Activated CD8-positive, alpha-beta T cell treated with anti-CD3 and anti-CD28 coated beads for 36 hours (primary cell): ENCODE measurements around the gene ALKBH4. TPM values are rescaled to one million over a fixed set of nuclear protein-coding genes. Genes with fewer than 3 reads are reported as not detected.

Source experiments
- ATAC-seq: fragments of 200-7000 bp; cut with Tn5 transposase; one replicate; pipeline ENCODE4 v1.10.0; 2021; ENCODE audit warnings: mild to moderate bottlenecking, moderate library complexity
- CTCF ChIA-PET: fragments of 350-600 bp; sonication (Branson Sonifier 250); formaldehyde crosslinking; loops from one replicate; lab custom pipeline; 2021; ENCODE audit warnings: antibody characterized with exemption; lab: Charles Lee
- POLR2A ChIA-PET: fragments of 350-600 bp; sonication (Branson Sonifier 250); formaldehyde crosslinking; loops from one replicate; lab custom pipeline; 2021; ENCODE audit warnings: antibody characterized with exemption; lab: Charles Lee
- DNase-seq: peaks from one replicate; pipeline ENCODE4 v3.0.0-alpha.2; 2020
- H3K27ac Mint-ChIP-seq: one replicate; pipeline ENCODE4 v1.8.0; 2021; ENCODE audit warnings: mild to moderate bottlenecking, mixed read lengths
- H3K27me3 Mint-ChIP-seq: one replicate; pipeline ENCODE4 v1.8.0; 2021; ENCODE audit warnings: mixed read lengths
- H3K36me3 Mint-ChIP-seq: one replicate; pipeline ENCODE4 v1.8.0; 2021; ENCODE audit warnings: low read depth, mixed read lengths
- H3K4me1 Mint-ChIP-seq: one replicate; pipeline ENCODE4 v1.8.0; 2021; ENCODE audit warnings: low read depth, mixed read lengths
- H3K4me3 Mint-ChIP-seq: one replicate; pipeline ENCODE4 v1.8.0; 2021; ENCODE audit warnings: mild to moderate bottlenecking, moderate library complexity, mixed read lengths
- H3K9me3 Mint-ChIP-seq: one replicate; pipeline ENCODE4 v1.8.0; 2021; ENCODE audit warnings: mixed read lengths
- intact Hi-C: fragments of 100-400 bp; cut with micrococcal nuclease; formaldehyde crosslinking; loops from one replicate; pipeline ENCODE4 v1.10.0; 2022
- total RNA-seq, 2 experiments: library from RNA; stranded (reverse); gene quantifications; one replicate each; pipeline ENCODE4 v1.2.3, GENCODE V29; 2021
- TF ChIP-seq, protein P1 (sequence below): fragments of 200-600 bp; IDR thresholded peaks from one replicate; pipeline ENCODE4 v1.8.0; 2022; ENCODE audit warnings: antibody characterized with exemption, mild to moderate bottlenecking

ALKBH4 gene
- total RNA-seq, 2 experiments from 2014 or later: 6.0 to 6.9 TPM

DNA sequence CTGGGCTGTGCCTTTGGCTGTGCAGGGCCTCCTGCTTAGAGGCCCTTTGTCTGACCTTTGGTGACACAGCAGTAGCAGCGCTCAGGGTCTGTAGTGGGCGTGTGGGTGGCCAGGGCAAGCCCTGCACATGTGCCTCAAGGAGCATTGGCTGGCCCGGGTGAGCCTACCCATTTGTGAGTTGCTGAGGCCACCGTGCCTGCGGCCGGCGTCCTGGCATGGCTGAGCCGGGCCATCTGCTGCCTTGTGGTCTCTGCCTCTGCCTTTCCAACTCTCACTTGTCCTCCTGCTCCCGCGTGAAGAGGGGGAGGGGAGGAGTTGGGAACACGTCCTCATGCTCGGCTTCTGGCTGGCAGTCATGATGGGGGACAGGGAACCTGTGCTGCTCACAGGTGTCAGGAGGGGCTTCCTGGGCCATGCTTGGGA lies 40.5 kb downstream of the ALKBH4 start:
- Mint-ChIP-seq H3K4me1 (peaks cover 68% of the 10 kb centered on the region), H3K9me3 (no peaks in the 10 kb centered on the region), H3K27ac (peak overlapping the region; percentile 98), H3K4me3 (no peak overlapping the region), H3K36me3 (peaks cover 43% of the 10 kb centered on the region), H3K27me3 (no peaks in the 10 kb centered on the region)
- DNase-seq (no peak), ATAC-seq (no peak)
- ChIA-PET POLR2A (interaction anchor here (0.7 to 12.1 kb wide), 3 partner anchors 8 to 27 kb away, joined by 4 to 147 read pairs (median 24); partner anchors contain the start of gene PRKRIP1), CTCF (interaction anchor here (1.3 to 7.1 kb wide), 3 partner anchors 13 to 43 kb away, joined by 4 to 38 read pairs (median 4); no protein-coding TSS in a partner anchor)
- intact Hi-C loops: no loop called here
- TF ChIP-seq, protein P1, sequence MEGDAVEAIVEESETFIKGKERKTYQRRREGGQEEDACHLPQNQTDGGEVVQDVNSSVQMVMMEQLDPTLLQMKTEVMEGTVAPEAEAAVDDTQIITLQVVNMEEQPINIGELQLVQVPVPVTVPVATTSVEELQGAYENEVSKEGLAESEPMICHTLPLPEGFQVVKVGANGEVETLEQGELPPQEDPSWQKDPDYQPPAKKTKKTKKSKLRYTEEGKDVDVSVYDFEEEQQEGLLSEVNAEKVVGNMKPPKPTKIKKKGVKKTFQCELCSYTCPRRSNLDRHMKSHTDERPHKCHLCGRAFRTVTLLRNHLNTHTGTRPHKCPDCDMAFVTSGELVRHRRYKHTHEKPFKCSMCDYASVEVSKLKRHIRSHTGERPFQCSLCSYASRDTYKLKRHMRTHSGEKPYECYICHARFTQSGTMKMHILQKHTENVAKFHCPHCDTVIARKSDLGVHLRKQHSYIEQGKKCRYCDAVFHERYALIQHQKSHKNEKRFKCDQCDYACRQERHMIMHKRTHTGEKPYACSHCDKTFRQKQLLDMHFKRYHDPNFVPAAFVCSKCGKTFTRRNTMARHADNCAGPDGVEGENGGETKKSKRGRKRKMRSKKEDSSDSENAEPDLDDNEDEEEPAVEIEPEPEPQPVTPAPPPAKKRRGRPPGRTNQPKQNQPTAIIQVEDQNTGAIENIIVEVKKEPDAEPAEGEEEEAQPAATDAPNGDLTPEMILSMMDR: no peak

DNA sequence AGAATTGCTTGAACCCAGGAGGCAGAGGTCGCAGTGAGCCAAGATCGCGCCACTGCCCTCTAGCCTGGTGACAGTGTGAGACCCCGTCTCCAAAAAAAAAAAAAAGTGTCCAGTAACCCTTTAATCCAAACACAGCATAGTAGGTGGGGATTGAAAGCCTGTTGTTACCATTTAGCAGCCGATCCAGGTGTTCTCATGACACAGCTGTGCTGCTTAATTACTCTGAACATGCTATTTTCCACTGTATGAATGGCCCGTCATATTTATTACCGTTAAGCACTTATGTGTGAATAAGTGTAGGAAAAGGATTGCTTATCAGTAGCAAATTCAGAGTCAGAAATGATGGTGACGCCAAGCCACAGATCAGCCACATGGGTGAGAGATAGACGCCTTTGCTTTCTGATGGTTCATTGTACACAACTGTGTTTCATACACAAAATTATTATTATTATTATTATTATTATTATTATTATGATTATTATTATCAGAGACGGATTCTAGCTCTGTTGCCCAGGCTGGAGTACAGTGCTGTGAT lies 42.9 kb downstream of the ALKBH4 start:
- Mint-ChIP-seq H3K27ac (no peak overlapping the region), H3K4me1 (peaks cover 67% of the 10 kb centered on the region), H3K4me3 (no peak overlapping the region), H3K9me3 (no peaks in the 10 kb centered on the region), H3K27me3 (no peaks in the 10 kb centered on the region), H3K36me3 (peaks cover 44% of the 10 kb centered on the region)
- CTCF ChIA-PET: interaction anchor here (0.6 to 7.1 kb wide), 2 partner anchors 11 to 1873 kb away, joined by 3 to 38 read pairs; no protein-coding TSS in a partner anchor
- TF ChIP-seq, protein P1: no peak
- intact Hi-C loops: no loop called here
- POLR2A ChIA-PET: no interaction called here
- no peak for DNase-seq
- no peak for ATAC-seq

DNA sequence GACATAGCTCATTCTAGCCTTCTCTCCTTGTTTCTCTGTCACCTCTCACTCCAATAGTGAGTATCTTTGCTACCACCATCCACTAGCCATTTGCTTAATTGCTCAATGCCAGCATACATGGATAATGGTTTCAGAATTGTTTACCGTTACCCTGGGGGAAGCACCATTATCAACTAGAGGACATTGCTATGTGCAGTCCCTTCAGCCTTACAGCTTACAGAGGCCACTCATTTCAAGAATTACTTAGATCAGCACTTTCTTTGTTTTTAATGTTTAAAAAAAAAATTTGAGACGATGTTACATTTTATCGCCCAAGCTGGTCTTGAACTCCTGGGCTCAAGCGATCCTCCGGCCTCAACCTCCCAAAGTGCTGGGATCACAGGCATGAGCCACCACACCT lies 46.1 kb downstream of the ALKBH4 start:
- ChIA-PET POLR2A (interaction anchor here (13.4 kb wide), 1 partner anchor 10 kb away, joined by 147 read pairs; the partner anchor contains the start of gene ORAI2), CTCF (interaction anchor here (0.7 to 4.0 kb wide), 3 partner anchors 8 to 46 kb away, joined by 3 to 18 read pairs (median 4); partner anchors contain the start of gene ALKBH4)
- H3K27ac Mint-ChIP-seq: peak overlapping the region; percentile 65
- no peak overlapping the region for H3K4me3 Mint-ChIP-seq
- H3K4me1 Mint-ChIP-seq: peaks cover 58% of the 10 kb centered on the region
- no peak for ATAC-seq
- no peaks in the 10 kb centered on the region for H3K9me3 Mint-ChIP-seq
- H3K27me3 Mint-ChIP-seq: no peaks in the 10 kb centered on the region
- peaks cover 50% of the 10 kb centered on the region for H3K36me3 Mint-ChIP-seq
- TF ChIP-seq, protein P1: no peak
- no peak for DNase-seq
- intact Hi-C loops: no loop called here

DNA sequence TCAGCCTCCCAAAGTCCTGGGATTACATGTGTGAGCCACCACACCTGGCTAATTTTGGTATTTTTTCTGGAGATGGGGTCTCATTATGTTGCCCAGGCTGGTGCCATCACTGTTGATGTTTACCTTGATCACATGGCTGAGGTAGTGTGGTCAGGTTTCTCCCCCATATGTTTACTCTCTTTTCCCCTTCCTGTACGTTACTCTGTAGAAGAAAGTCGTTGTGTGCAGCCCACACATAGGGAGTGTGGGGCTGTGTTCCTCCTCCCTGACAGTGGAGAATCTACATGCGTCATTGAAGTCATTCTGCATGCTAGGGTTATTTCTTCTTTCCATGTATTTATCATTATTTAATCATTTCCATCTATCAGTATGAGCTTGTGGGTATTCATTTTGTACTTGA lies 47.6 kb downstream of the ALKBH4 start:
- ATAC-seq (peak; percentile 41), DNase-seq (peak; percentile 50)
- TF ChIP-seq, protein P1: no peak
- Mint-ChIP-seq H3K4me3 (no peak overlapping the region), H3K36me3 (peaks cover 50% of the 10 kb centered on the region), H3K9me3 (no peaks in the 10 kb centered on the region), H3K4me1 (peaks cover 55% of the 10 kb centered on the region), H3K27me3 (no peaks in the 10 kb centered on the region), H3K27ac (peak overlapping the region; percentile 96)
- ChIA-PET CTCF (interaction anchor here (2.7 to 4.0 kb wide), 2 partner anchors 10 to 12 kb away, joined by 14 to 18 read pairs; no protein-coding TSS in a partner anchor), POLR2A (interaction anchor here (1.7 to 13.4 kb wide), 2 partner anchors 12 to 19 kb away, joined by 3 to 147 read pairs; partner anchors contain the start of gene ORAI2)
- intact Hi-C loops: no loop called here

DNA sequence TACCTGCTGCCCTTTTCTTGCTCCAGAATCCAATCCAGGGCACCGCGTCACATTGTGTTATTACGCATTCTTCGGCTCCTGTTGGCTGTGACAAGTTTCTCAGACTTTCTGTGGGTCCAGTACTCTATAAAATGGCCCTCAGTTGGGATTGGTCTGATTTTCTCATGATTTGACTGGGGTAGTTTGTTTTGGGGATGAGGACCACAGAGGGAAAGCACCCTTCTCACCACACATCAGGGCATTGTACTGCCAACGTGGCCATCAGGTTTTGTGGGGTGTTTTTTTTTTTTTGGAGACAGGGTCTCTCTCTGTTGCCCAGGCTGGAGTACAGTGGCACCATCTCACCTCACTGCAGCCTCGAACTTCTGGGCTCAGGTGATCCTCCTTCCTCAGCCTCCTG lies 48.3 kb downstream of the ALKBH4 start:
- intact Hi-C loops: no loop called here
- ATAC-seq: no peak

More for the DNA sequence above, 48.3 kb downstream of the ALKBH4 start:
- Mint-ChIP-seq H3K36me3 (peaks cover 57% of the 10 kb centered on the region), H3K4me3 (peak overlapping the region; percentile 52), H3K27ac (peak overlapping the region; percentile 96), H3K27me3 (no peaks in the 10 kb centered on the region), H3K9me3 (no peaks in the 10 kb centered on the region), H3K4me1 (peaks cover 51% of the 10 kb centered on the region)
- DNase-seq: no peak
- ChIA-PET POLR2A (interaction anchor here (1.5 to 13.4 kb wide), 4 partner anchors 13 to 48 kb away, joined by 3 to 147 read pairs (median 6); partner anchors contain the start of genes ALKBH4, LRWD1 and ORAI2), CTCF (interaction anchor here (1.2 to 4.0 kb wide), 4 partner anchors 11 to 32 kb away, joined by 3 to 18 read pairs (median 8); no protein-coding TSS in a partner anchor)
- TF ChIP-seq, protein P1: no peak
